H1 (cell line): Measurements from ENCODE around the gene MBD3L5. TPM values are rescaled to one million over a fixed set of nuclear protein-coding genes. Genes with fewer than 3 reads are reported as not detected.

ENCODE experiments used
- CTCF ChIA-PET: fragments of 300-600 bp; sonication (Branson Sonifier 250); formaldehyde crosslinking; loops from one replicate; lab custom pipeline; 2021; ENCODE audit not compliant: partially characterized antibody; lab: Charles Lee
- POLR2A ChIA-PET: fragments of 300-600 bp; sonication (Branson Sonifier 250); formaldehyde crosslinking; loops from one replicate; lab custom pipeline; 2021; ENCODE audit warnings: inconsistent platforms; ENCODE audit not compliant: partially characterized antibody; lab: Charles Lee
- DNase-seq, 2 experiments: peaks; one replicate each; pipeline versions ENCODE4 v3.0.0 to v3.0.0-alpha.2; 2010 to 2022; ENCODE audit warnings: low spot score in 2 of 2, low read depth in 1 of 2, mixed read lengths in 1 of 2
- FAIRE-seq: peaks from 2 replicates; lab custom pipeline; 2011; peaks lifted over from hg19 to GRCh38; lab: Jason Lieb, UNC
- H2AFZ ChIP-seq: 2 replicates; pipeline ENCODE4 v1.8.1; 2012; ENCODE audit warnings: low read length, inconsistent platforms
- H2AK5ac ChIP-seq: 2 replicates; pipeline ENCODE4 v1.6.1; 2013; ENCODE audit warnings: low read depth, low read length
- H2BK120ac ChIP-seq: replicated peaks from 2 replicates; pipeline ENCODE3; 2013; ENCODE audit warnings: low read depth, low read length, inconsistent platforms
- H2BK12ac ChIP-seq: 2 replicates; pipeline ENCODE4 v1.6.1; 2013; ENCODE audit warnings: low read depth, low read length
- H2BK15ac ChIP-seq: 2 replicates; pipeline ENCODE4 v1.6.1; 2013; ENCODE audit warnings: low read length
- H2BK20ac ChIP-seq: 2 replicates; pipeline ENCODE4 v1.6.1; 2013; ENCODE audit warnings: low read length
- H2BK5ac ChIP-seq: 2 replicates; pipeline ENCODE4 v1.6.1; 2013; ENCODE audit warnings: low read depth, low read length
- H3K14ac ChIP-seq: 2 replicates; pipeline ENCODE4 v1.6.1; 2013; ENCODE audit warnings: inconsistent platforms; ENCODE audit not compliant: insufficient read length
- H3K18ac ChIP-seq: 2 replicates; pipeline ENCODE4 v1.6.1; 2013; ENCODE audit warnings: low read length; ENCODE audit errors: extremely low read depth
- H3K23ac ChIP-seq: 2 replicates; pipeline ENCODE4 v1.6.1; 2013; ENCODE audit warnings: inconsistent platforms; ENCODE audit not compliant: insufficient read length
- H3K23me2 ChIP-seq: 2 replicates; pipeline ENCODE4 v1.6.1; 2013; ENCODE audit warnings: low read depth, low read length
- H3K27ac ChIP-seq: 2 replicates; pipeline ENCODE4 v1.6.1; 2011; ENCODE audit warnings: low read depth, low read length, inconsistent platforms
- H3K27me3 ChIP-seq, 4 experiments: replicated peaks in 1 of 4; 1 replicate in 1 of 4; 2 replicates in 3 of 4; pipeline versions ENCODE4 v1.6.1 to v1.8.1; 2011 to 2013; ENCODE audit warnings: low read length in 3 of 4, mild to moderate bottlenecking in 3 of 4, inconsistent platforms in 2 of 4, mixed read lengths in 2 of 4, moderate library complexity in 1 of 4; ENCODE audit not compliant: control insufficient read depth in 3 of 4, insufficient read depth in 3 of 4; ENCODE audit errors: extremely low read depth in 1 of 4
- H3K36me3 ChIP-seq, 4 experiments: 2 replicates each; pipeline versions ENCODE4 v1.6.1 to v1.8.1; 2011 to 2013; ENCODE audit warnings: mild to moderate bottlenecking in 4 of 4, low read length in 3 of 4, moderate library complexity in 2 of 4, control low read depth in 1 of 4, inconsistent platforms in 1 of 4; ENCODE audit not compliant: insufficient read depth in 4 of 4, control insufficient read depth in 2 of 4
- H3K4ac ChIP-seq: replicated peaks from 2 replicates; pipeline ENCODE3; 2013; ENCODE audit warnings: low read length, low read depth, mixed read lengths, inconsistent platforms; ENCODE audit not compliant: insufficient read length
- H3K4me1 ChIP-seq, 4 experiments: replicated peaks in 1 of 4; 1 replicate in 1 of 4; 2 replicates in 3 of 4; pipeline versions ENCODE4 v1.6.1 to v1.8.1; 2011 to 2013; ENCODE audit warnings: low read length in 3 of 4, inconsistent platforms in 2 of 4, mixed read lengths in 1 of 4; ENCODE audit not compliant: insufficient read depth in 4 of 4, control insufficient read depth in 3 of 4
- H3K4me2 ChIP-seq, 2 experiments: 2 replicates each; pipeline versions ENCODE4 v1.6.1 to v1.8.1; 2011 to 2013; ENCODE audit warnings: low read depth in 2 of 2, low read length in 2 of 2, control low read depth in 1 of 2, inconsistent platforms in 1 of 2, mild to moderate bottlenecking in 1 of 2; ENCODE audit not compliant: insufficient read depth in 1 of 2
- H3K4me3 ChIP-seq, 4 experiments: fragments of 200-600, 300-600 bp in 1 of 4; sonication (generic), shearing (Covaris generic), sonication (Bioruptor Twin) in 1 of 4; 2 replicates each; pipeline versions ENCODE4 v1.5.1 to v1.8.1; 2011 to 2016; ENCODE audit warnings: low read length in 4 of 4, low read depth in 3 of 4, control low read depth in 2 of 4, inconsistent platforms in 2 of 4, mild to moderate bottlenecking in 2 of 4, mixed read lengths in 1 of 4, moderate library complexity in 1 of 4; ENCODE audit not compliant: insufficient read depth in 2 of 4; ENCODE audit errors: extremely low read depth in 1 of 4
- H3K56ac ChIP-seq: replicated peaks from 2 replicates; pipeline ENCODE3; 2013; ENCODE audit warnings: low read depth, mild to moderate bottlenecking, mixed read lengths, low read length, inconsistent platforms; ENCODE audit not compliant: insufficient read length
- H3K79me1 ChIP-seq: 2 replicates; pipeline ENCODE4 v1.6.1; 2013; ENCODE audit warnings: low read depth, low read length, control low read depth
- H3K79me2 ChIP-seq, 2 experiments: 2 replicates each; pipeline versions ENCODE4 v1.6.1 to v1.8.1; 2012 to 2013; ENCODE audit warnings: low read length in 2 of 2, mild to moderate bottlenecking in 2 of 2, inconsistent platforms in 1 of 2; ENCODE audit not compliant: insufficient read depth in 2 of 2, control insufficient read depth in 1 of 2
- H3K9ac ChIP-seq, 4 experiments: replicated peaks in 1 of 4; 1 replicate in 1 of 4; 2 replicates in 3 of 4; pipeline versions ENCODE4 v1.6.1 to v1.8.1; 2011 to 2013; ENCODE audit warnings: low read depth in 3 of 4, low read length in 3 of 4, control low read depth in 2 of 4, mild to moderate bottlenecking in 2 of 4, moderate library complexity in 2 of 4, inconsistent platforms in 1 of 4; ENCODE audit errors: extremely low read depth in 1 of 4
- H3K9me3 ChIP-seq, 2 experiments: 2 replicates each; pipeline versions ENCODE4 v1.6.1 to v1.8.1; 2012 to 2013; ENCODE audit warnings: mild to moderate bottlenecking in 2 of 2, moderate library complexity in 2 of 2, control low read depth in 1 of 2, inconsistent platforms in 1 of 2, low read depth in 1 of 2, low read length in 1 of 2, mixed read lengths in 1 of 2; ENCODE audit not compliant: insufficient read depth in 2 of 2
- H4K20me1 ChIP-seq, 2 experiments: replicated peaks in 1 of 2; 2 replicates each; pipeline versions ENCODE3 to v1.8.1; 2011 to 2013; ENCODE audit warnings: inconsistent platforms in 2 of 2, low read length in 2 of 2, mild to moderate bottlenecking in 1 of 2; ENCODE audit not compliant: insufficient read depth in 2 of 2, control insufficient read depth in 1 of 2
- H4K5ac ChIP-seq: 2 replicates; pipeline ENCODE4 v1.6.1; 2013; ENCODE audit warnings: low read length, low read depth, mixed read lengths, inconsistent platforms; ENCODE audit not compliant: insufficient read length
- H4K8ac ChIP-seq: 2 replicates; pipeline ENCODE4 v1.8.0; 2013; ENCODE audit warnings: mild to moderate bottlenecking, moderate library complexity, low read length, inconsistent platforms; ENCODE audit not compliant: insufficient read depth; ENCODE audit errors: extremely low read depth
- H4K91ac ChIP-seq: replicated peaks from 2 replicates; pipeline ENCODE3; 2013; ENCODE audit warnings: low read length, mixed read lengths, inconsistent platforms; ENCODE audit not compliant: insufficient read length
- CBX8 ChIP-seq: fragments of 300-800, 300-1000 bp; sonication (generic); IDR thresholded peaks from 2 replicates; pipeline ENCODE4 v1.7.1; 2016; ENCODE audit warnings: low read depth, low read length, borderline replicate concordance
- FOSL1 ChIP-seq: IDR thresholded peaks from 2 replicates; pipeline ENCODE4 v1.6.1; 2011; ENCODE audit warnings: mild to moderate bottlenecking, low read depth, low read length, moderate library complexity; ENCODE audit not compliant: insufficient read depth
- JUN ChIP-seq: IDR thresholded peaks from 2 replicates; pipeline ENCODE4 v1.6.1; 2011; ENCODE audit warnings: low read depth, mild to moderate bottlenecking, improper control_type of control experiment, low read length
- MAFK ChIP-seq: IDR thresholded peaks from 2 replicates; pipeline ENCODE4 v1.6.1; 2012; ENCODE audit warnings: low read depth, mild to moderate bottlenecking, improper control_type of control experiment, low read length
- POLR2A ChIP-seq, 2 experiments: IDR thresholded peaks; 1 replicate in 1 of 2; 2 replicates in 1 of 2; pipeline ENCODE4 v1.6.1; 2011; ENCODE audit warnings: low read depth in 2 of 2, low read length in 2 of 2, mild to moderate bottlenecking in 2 of 2; ENCODE audit errors: control extremely low read depth in 1 of 2
- POLR2AphosphoS5 ChIP-seq: IDR thresholded peaks from 2 replicates; pipeline ENCODE4 v1.6.1; 2011; ENCODE audit warnings: low read depth, low read length
- SAP30 ChIP-seq: fragments of 300-600 bp; sonication (generic); IDR thresholded peaks from 2 replicates; pipeline ENCODE4 v1.7.1; 2012; ENCODE audit warnings: low read length, moderate library complexity, mild to moderate bottlenecking, inconsistent platforms; ENCODE audit not compliant: insufficient read depth, insufficient replicate concordance
- TEAD4 ChIP-seq: IDR thresholded peaks from 2 replicates; pipeline ENCODE4 v1.6.1; 2012; ENCODE audit warnings: low read depth, low read length, inconsistent platforms, mixed read lengths
- USF2 ChIP-seq: IDR thresholded peaks from 2 replicates; pipeline ENCODE4 v1.6.1; 2011; ENCODE audit warnings: low read length, improper control_type of control experiment
- YY1 ChIP-seq: IDR thresholded peaks from 2 replicates; pipeline ENCODE4 v1.6.1; 2011; ENCODE audit warnings: low read depth, mild to moderate bottlenecking, low read length
- ZNF274 ChIP-seq: IDR thresholded peaks from 2 replicates; pipeline ENCODE4 v1.7.0; 2012; ENCODE audit warnings: low read length, borderline replicate concordance; ENCODE audit errors: extremely low read depth
- WGBS, 2 experiments: shearing (Covaris generic) in 1 of 2; methylation state at CpG; one replicate each; pipeline versions ENCODE4 v1.1.6 to v1.1.7; 2013 to 2015; ENCODE audit warnings: low lambda C conversion rate in 2 of 2, mixed read lengths in 2 of 2, inconsistent platforms in 1 of 2, low coverage in 1 of 2, missing lambda C conversion rate in 1 of 2; ENCODE audit not compliant: insufficient replicate concordance in 2 of 2, insufficient coverage in 1 of 2, insufficient read length in 1 of 2; ENCODE audit errors: extremely low coverage in 1 of 2, missing lambda C conversion rate in 1 of 2; 5-methylcytosine and 5-hydroxymethylcytosine counted together
- polyA plus RNA-seq, 7 experiments: library from polyadenylated mRNA; depleted of rRNA in 3 of 7; stranded (reverse) in 5 of 7; unstranded in 2 of 7; fragments of >200 nt in 5 of 7; fragments of 200-250 nt in 2 of 7; gene quantifications; 1 replicate in 5 of 7; 2 replicates in 1 of 7; 4 replicates in 1 of 7; pipeline versions ENCODE4 v1.2.1 to v1.2.3, GENCODE V29; 2011 to 2013; ENCODE audit warnings: missing spikeins in 2 of 7, mixed read lengths in 2 of 7
- total RNA-seq: library from RNA; stranded (reverse); fragmentation: NEBNext Ultra II Directional; extraction: Animal tissue kit (Norgen Biotek cat#: 25700); gene quantifications from 2 replicates; pipeline ENCODE4 v1.2.1, GENCODE V29; 2021
- TF ChIP-seq, protein P1 (sequence below): IDR thresholded peaks from 2 replicates; pipeline ENCODE4 v1.6.1; 2012; ENCODE audit warnings: inconsistent platforms

MBD3L5 gene
- total and polyA plus RNA-seq, 2 of the 8 experiments (the other 6 are each of a cell fraction or from before 2014, with no cell fraction given): not detected

DNA sequence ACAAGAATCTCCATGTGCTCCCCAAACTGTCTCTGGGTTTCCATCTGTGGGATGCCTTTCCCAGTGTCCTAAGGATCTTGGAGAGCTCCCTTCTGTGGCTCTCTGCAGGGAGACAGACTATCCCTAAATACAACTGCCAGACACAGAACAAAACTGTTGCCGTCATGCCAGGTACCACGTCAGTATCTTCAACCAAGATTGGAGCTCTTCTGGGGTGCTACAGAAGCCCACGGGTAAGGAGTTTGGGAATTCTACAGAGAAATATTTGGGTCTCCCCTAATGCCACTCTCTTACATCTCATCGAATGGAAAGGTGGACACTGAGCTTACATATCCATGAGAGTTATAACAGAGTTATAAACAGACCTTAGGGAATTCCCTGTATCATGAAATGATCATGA is 33.0 kb downstream of the MBD3L5 start:
- POLR2A ChIA-PET: no interaction called here
- DNase-seq (no peak), FAIRE-seq (no peak)
- Histone ChIP-seq H4K91ac (no peak overlapping the region), H3K27ac (no peak overlapping the region), H3K4ac (no peak overlapping the region), H2BK15ac (no peak overlapping the region), H3K23me2 (no peaks in the 10 kb centered on the region), H4K8ac (no peak overlapping the region), H2AFZ (no peak overlapping the region), H2BK12ac (no peak overlapping the region), H3K27me3 (no peaks in the 10 kb centered on the region), H3K23ac (no peak overlapping the region), H3K9me3 (peaks cover 6 to 18% of the 10 kb centered on the region in 2 experiments; a peak in 2 of 4 replicates), H2AK5ac (no peak overlapping the region), H2BK120ac (no peak overlapping the region), H3K36me3 (no peaks in the 10 kb centered on the region), H3K4me3 (no peak overlapping the region), H3K4me2 (no peak overlapping the region), H4K20me1 (no peaks in the 10 kb centered on the region), H3K79me2 (no peaks in the 10 kb centered on the region), H3K18ac (no peak overlapping the region), H4K5ac (no peak overlapping the region), H3K9ac (no peak overlapping the region), H3K56ac (no peak overlapping the region), H3K79me1 (no peaks in the 10 kb centered on the region), H2BK20ac (no peak overlapping the region), H2BK5ac (no peak overlapping the region), H3K4me1 (no peaks in the 10 kb centered on the region), H3K14ac (no peak overlapping the region)
- 91% methylated on average over 4 of the region's 4 CpGs; no CpG with 5 or more reads in 1 of the 2 experiments for WGBS, 2 experiments
- CTCF ChIA-PET: interaction anchor here (0.6 to 1.3 kb wide), 2 partner anchors 39 to 255 kb away, joined by 3 read pairs; no protein-coding TSS in a partner anchor
- TF ChIP-seq CBX8: no peak
- no peak for TF ChIP-seq MAFK
- TF ChIP-seq ZNF274: no peak
- TF ChIP-seq JUN: no peak
- TF ChIP-seq SAP30: no peak
- no peak for TF ChIP-seq POLR2AphosphoS5
- TF ChIP-seq FOSL1: no peak
- no peak for TF ChIP-seq YY1
- TF ChIP-seq, protein P1, sequence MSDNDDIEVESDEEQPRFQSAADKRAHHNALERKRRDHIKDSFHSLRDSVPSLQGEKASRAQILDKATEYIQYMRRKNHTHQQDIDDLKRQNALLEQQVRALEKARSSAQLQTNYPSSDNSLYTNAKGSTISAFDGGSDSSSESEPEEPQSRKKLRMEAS: no peak
- no peak for TF ChIP-seq USF2
- TF ChIP-seq TEAD4: no peak
- no peak for TF ChIP-seq POLR2A (IDR thresholded peaks at IDR 0.05; ENCODE audit: control extremely low read depth in 1 of 2, low read depth in 2 of 2, low read length in 2 of 2)
